ENCODE measurements around the gene PDPK1.

GRCh38 chr16:2508722-2509400, 29.0 kb upstream of the PDPK1 start:
- TF ChIP-seq POLR2A (IDR thresholded peaks at IDR 0.05; ENCODE audit: extremely low read depth, insufficient read length): no peak
- no peak for TF ChIP-seq CTCF (IDR thresholded peaks at IDR 0.05; ENCODE audit: low read depth, low read length)

Data from NB4 (cell line).